GM12872 (cell line): ENCODE measurements around the gene ZBTB7B.

Experiments
- TF ChIP-seq, protein P1 (sequence below): IDR thresholded peaks from 3 replicates; pipeline ENCODE4 v1.5.1; 2011; ENCODE audit warnings: low read depth, mild to moderate bottlenecking, low read length, moderate library complexity; ENCODE audit not compliant: insufficient read depth

The ZBTB7B gene

DNA sequence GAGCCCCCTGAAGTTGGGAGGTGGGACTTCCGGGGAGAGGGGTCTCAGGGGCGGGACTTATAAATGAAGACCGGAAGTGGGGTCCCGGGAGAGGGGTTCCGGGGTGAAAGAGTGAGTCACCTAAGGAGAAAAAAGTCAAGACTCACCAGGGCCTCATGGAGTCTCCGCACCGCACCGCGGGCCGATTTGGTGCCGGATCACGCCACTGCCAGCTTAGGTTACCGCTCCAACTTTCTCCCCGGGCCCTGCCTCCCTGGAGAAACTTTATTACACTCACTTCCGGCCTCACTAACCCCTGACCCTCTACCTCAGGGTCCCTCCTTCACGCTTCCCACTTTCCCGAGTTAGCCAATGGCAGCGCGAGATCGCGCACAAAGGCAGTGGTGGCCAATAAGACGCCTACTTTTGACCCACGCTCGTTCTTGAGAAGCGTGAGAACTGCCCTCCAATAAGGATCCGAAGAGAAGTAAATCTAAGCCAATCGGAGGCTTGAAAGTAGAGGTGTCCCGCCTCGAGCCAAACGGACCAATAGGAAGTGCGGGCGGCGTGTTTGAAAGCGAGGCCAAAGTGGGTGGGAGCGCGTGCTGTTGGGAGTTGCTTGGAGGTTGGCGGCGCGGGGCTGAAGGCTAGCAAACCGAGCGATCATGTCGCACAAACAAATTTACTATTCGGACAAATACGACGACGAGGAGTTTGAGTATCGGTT, 28.3 kb upstream of the ZBTB7B start, which contains the start of gene CKS1B:
Gene CKS1B, plus strand, starts transcription at position 580 of the 706 bp plus-strand sequence. Its CDS starts 65 bp downstream, at position 645.
- TF ChIP-seq, protein P1, sequence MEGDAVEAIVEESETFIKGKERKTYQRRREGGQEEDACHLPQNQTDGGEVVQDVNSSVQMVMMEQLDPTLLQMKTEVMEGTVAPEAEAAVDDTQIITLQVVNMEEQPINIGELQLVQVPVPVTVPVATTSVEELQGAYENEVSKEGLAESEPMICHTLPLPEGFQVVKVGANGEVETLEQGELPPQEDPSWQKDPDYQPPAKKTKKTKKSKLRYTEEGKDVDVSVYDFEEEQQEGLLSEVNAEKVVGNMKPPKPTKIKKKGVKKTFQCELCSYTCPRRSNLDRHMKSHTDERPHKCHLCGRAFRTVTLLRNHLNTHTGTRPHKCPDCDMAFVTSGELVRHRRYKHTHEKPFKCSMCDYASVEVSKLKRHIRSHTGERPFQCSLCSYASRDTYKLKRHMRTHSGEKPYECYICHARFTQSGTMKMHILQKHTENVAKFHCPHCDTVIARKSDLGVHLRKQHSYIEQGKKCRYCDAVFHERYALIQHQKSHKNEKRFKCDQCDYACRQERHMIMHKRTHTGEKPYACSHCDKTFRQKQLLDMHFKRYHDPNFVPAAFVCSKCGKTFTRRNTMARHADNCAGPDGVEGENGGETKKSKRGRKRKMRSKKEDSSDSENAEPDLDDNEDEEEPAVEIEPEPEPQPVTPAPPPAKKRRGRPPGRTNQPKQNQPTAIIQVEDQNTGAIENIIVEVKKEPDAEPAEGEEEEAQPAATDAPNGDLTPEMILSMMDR = no peak

- TF ChIP-seq, protein P1 = no peak
These were observed 27.7 kb upstream of the ZBTB7B start for GRCh38 chr1:154974808-154975408.

DNA sequence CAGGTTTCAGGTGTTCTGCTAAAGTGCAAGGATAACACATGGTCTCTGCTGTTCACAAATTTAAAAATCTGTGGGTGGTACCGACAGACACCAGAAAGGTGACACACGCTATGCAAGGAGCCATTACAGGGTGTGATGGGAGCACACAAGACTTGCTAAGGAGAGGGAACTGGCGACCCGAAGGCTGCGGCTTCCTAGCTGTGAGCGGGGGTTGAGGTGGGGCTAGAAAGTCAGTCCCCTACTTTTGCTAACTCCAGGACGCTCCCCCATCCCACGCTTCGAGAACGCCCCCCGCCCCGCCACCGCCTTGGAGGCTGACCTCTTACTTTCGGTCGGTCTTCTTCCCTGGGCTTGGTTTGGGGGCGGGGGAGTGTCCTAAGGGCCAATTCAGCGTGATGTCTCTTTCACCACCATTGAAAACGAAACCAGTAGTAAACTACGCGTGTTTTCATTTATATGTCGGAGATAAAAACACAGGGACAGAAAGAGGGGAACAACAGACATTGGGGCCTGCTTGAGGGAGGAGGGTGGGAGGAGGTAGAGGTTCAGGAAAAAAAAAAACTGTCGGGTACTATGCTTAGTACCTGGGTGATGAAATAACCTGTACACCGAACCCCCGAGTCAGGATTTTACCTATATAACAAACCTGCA, 27.1 kb upstream of the ZBTB7B start:
- TF ChIP-seq, protein P1 = no peak

- TF ChIP-seq, protein P1 = no peak
These were observed 24.2 kb upstream of the ZBTB7B start for GRCh38 chr1:154978360-154978759.

DNA sequence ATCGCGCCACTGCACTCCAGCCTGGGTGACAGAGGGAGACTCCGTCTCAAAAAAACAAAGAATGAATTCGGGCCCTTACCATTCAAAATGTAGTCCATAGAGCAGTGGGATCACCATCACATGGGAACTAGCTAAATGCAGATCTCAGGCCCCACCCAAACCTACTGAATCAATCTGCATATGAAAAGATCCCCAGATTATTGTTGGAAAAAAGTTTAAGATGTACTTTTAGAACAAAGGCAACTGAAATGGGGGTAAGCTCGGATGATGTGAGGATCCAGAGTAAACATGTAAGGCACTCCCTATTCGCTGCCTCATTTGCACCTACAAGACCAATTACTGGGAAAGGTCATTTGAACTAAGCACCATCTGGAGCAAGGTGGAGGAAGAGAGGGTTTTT, 20.3 kb upstream of the ZBTB7B start:
- TF ChIP-seq, protein P1 = no peak

- TF ChIP-seq, protein P1 = no peak
These were observed 19.5 kb upstream of the ZBTB7B start, which contains the start of gene FLAD1 for GRCh38 chr1:154982897-154983648. Gene FLAD1 (plus strand): TSS chr1:154983344. CDS start chr1:154983695, 351 bp downstream.
